HL-60/S4 treated with phorbol 12-myristate 13-acetate at 8.2 ng/mL for 4 days and 3 days (cell line): ENCODE data around the gene LCN9.
"Not testable (repeated sequence)": the region's sequence is repeated elsewhere in the genome, so short reads cannot be mapped to it uniquely, and the experiment has no call there.

Experiments used
- in situ Hi-C: fragments of 300-500 bp; cut with MboI; formaldehyde crosslinking; loops from 2 replicates; pipeline ENCODE4 v1.15.0; 2022; ENCODE audit warnings: low sequenced_read_pairs

The LCN9 gene

GRCh38 chr9:135670721-135671590 is 7.8 kb downstream of the LCN9 start:
- in situ Hi-C loops = no loop called here

- in situ Hi-C loops = no loop called here
Observed at GRCh38 chr9:135671591-135672041, 8.5 kb downstream of the LCN9 start.

GRCh38 chr9:135672786-135673185 is 9.7 kb downstream of the LCN9 start:
- in situ Hi-C loops = not testable (repeated sequence)

- in situ Hi-C loops = no loop called here
Observed at GRCh38 chr9:135673941-135674340, 10.8 kb downstream of the LCN9 start.

- in situ Hi-C loops = no loop called here
Observed at GRCh38 chr9:135674977-135675376, 11.9 kb downstream of the LCN9 start.

GRCh38 chr9:135676891-135677290 is 13.8 kb downstream of the LCN9 start:
- in situ Hi-C loops = no loop called here

- in situ Hi-C loops = no loop called here
Observed at GRCh38 chr9:135677641-135678168, 14.6 kb downstream of the LCN9 start.

GRCh38 chr9:135678236-135679017 is 15.3 kb downstream of the LCN9 start:
- in situ Hi-C loops = no loop called here

- in situ Hi-C loops = no loop called here
Observed at GRCh38 chr9:135680056-135680455, 16.9 kb downstream of the LCN9 start.

GRCh38 chr9:135681161-135681560 is 18.1 kb downstream of the LCN9 start:
- in situ Hi-C loops = no loop called here

GRCh38 chr9:135683401-135684034 is 20.4 kb downstream of the LCN9 start:
- in situ Hi-C loops = no loop called here

- in situ Hi-C loops = no loop called here
Observed at GRCh38 chr9:135684691-135685090, 21.6 kb downstream of the LCN9 start.

GRCh38 chr9:135687216-135687615 is 24.1 kb downstream of the LCN9 start:
- in situ Hi-C loops = no loop called here

- in situ Hi-C loops = no loop called here
Observed at GRCh38 chr9:135689011-135689410, 25.9 kb downstream of the LCN9 start.

- in situ Hi-C loops = no loop called here
Observed at GRCh38 chr9:135690836-135691570, 27.9 kb downstream of the LCN9 start.

- in situ Hi-C loops = no loop called here
Observed at GRCh38 chr9:135692410-135692809, 29.3 kb downstream of the LCN9 start.

- in situ Hi-C loops = no loop called here
Observed at GRCh38 chr9:135693265-135693664, 30.2 kb downstream of the LCN9 start.

- in situ Hi-C loops = no loop called here
Observed at GRCh38 chr9:135693771-135694170, 30.7 kb downstream of the LCN9 start.

- in situ Hi-C loops = no loop called here
Observed at GRCh38 chr9:135694414-135694813, 31.3 kb downstream of the LCN9 start.

- in situ Hi-C loops = no loop called here
Observed at GRCh38 chr9:135695036-135695435, 31.9 kb downstream of the LCN9 start.

- in situ Hi-C loops = no loop called here
Observed at GRCh38 chr9:135695642-135696041, 32.5 kb downstream of the LCN9 start.
